Fibroblast of upper back skin (primary cell): ENCODE measurements around the gene SAA2.
"Not testable (repeated sequence)": the region's sequence is repeated elsewhere in the genome, so short reads cannot be mapped to it uniquely, and the experiment has no call there.

Source experiments
- DNase-seq: peaks from one replicate; pipeline ENCODE4 v3.0.0-alpha.2; 2013

SAA2 gene

GRCh38 chr11:18246379-18247190 is 1.9 kb downstream of the SAA2 start:
- not testable (repeated sequence) for DNase-seq

- no peak for DNase-seq
Observed at GRCh38 chr11:18245396-18245795, 3.1 kb downstream of the SAA2 start.

GRCh38 chr11:18243783-18244362 is 4.6 kb downstream of the SAA2 start:
- DNase-seq: peak; percentile 68

GRCh38 chr11:18239655-18240054 is 8.8 kb downstream of the SAA2 start:
- no peak for DNase-seq

- DNase-seq: no peak
Observed at GRCh38 chr11:18236664-18237356, 11.7 kb downstream of the SAA2 start, which contains the start of gene SAA4. Gene SAA4 (minus strand): TSS chr11:18236802. CDS start chr11:18235926, 876 bp downstream.

- peak; percentile 1 for DNase-seq
Observed at GRCh38 chr11:18235394-18236334, 12.8 kb downstream of the SAA2 start.

- DNase-seq: no peak
Observed at GRCh38 chr11:18233912-18234311, 14.6 kb downstream of the SAA2 start.

- DNase-seq: no peak
Observed at GRCh38 chr11:18230859-18231258, 17.6 kb downstream of the SAA2 start.

GRCh38 chr11:18229501-18229900 is 19.0 kb downstream of the SAA2 start:
- no peak for DNase-seq

GRCh38 chr11:18225913-18226312 is 22.6 kb downstream of the SAA2 start:
- no peak for DNase-seq

- no peak for DNase-seq
Observed at GRCh38 chr11:18223591-18224387, 24.7 kb downstream of the SAA2 start.

GRCh38 chr11:18222814-18223421 is 25.6 kb downstream of the SAA2 start:
- no peak for DNase-seq

- DNase-seq: no peak
Observed at GRCh38 chr11:18221274-18221876, 27.1 kb downstream of the SAA2 start.

- DNase-seq: no peak
Observed at GRCh38 chr11:18209058-18209457, 39.4 kb downstream of the SAA2 start.

GRCh38 chr11:18204771-18205170 is 43.7 kb downstream of the SAA2 start:
- DNase-seq: no peak

GRCh38 chr11:18204220-18204619 is 44.2 kb downstream of the SAA2 start:
- DNase-seq: no peak

- DNase-seq: peak; percentile 4
Observed at GRCh38 chr11:18203723-18204122, 44.7 kb downstream of the SAA2 start.

- DNase-seq: not testable (repeated sequence)
Observed at GRCh38 chr11:18197738-18198137, 50.7 kb downstream of the SAA2 start.

- no peak for DNase-seq
Observed at GRCh38 chr11:18196532-18196931, 51.9 kb downstream of the SAA2 start.
